8988T (cell line): Measurements from ENCODE around the gene RBPJL.

Experiments used
- DNase-seq: peaks from one replicate; pipeline ENCODE4 v3.0.0; 2011

RBPJL gene, protein sequence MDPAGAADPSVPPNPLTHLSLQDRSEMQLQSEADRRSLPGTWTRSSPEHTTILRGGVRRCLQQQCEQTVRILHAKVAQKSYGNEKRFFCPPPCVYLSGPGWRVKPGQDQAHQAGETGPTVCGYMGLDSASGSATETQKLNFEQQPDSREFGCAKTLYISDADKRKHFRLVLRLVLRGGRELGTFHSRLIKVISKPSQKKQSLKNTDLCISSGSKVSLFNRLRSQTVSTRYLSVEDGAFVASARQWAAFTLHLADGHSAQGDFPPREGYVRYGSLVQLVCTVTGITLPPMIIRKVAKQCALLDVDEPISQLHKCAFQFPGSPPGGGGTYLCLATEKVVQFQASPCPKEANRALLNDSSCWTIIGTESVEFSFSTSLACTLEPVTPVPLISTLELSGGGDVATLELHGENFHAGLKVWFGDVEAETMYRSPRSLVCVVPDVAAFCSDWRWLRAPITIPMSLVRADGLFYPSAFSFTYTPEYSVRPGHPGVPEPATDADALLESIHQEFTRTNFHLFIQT

DNA sequence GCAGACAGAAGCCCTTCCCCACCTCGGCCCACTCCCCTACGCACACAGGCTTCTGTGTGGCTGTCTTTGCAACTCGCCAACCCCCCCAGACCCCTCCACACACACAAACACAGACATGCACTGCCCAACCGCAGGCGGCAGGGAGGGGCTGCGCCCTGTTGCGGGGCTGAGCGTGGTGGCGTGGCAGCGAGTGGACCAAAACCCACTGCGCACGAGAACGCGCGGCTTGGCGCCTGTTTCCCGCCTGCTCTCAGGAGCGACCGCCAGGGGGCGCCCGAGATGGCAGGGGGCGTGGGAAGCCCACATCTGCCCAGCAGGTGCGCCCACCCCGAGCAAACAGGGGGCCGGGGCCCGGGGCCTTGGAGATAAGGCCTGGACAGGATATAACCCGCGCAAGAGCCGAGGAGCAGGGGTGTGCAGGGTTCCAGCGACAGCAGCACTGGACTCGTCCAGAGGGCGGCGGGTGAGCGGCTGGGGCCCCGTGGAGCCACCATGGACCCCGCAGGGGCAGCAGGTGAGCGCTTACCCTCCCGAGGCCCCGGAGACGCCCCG is at the start of gene RBPJL:
Gene RBPJL, plus strand, starts transcription at position 410 of the 552 bp plus-strand sequence. Its CDS starts 83 bp downstream, at position 493.
- DNase-seq = peak; percentile 50

DNA sequence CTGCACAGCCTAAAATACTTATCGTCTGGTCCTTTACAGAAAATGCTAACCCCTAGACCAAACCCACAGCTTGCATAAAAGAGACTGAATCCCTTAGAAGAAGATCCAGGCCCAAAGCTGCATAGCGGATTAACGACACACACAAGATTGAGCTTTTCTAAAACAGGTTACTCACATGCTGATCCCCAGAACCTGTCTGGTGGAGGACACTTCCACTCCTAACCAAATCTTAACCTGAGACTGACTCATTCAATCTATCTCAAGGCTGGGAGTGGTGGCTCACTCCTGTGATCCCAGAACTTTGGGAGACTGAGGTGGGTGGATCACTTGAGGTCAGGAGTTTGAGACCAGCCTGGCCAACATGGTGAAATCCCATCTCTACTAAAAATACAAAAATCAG is 49.5 kb upstream of the RBPJL start:
- no peak for DNase-seq

DNA sequence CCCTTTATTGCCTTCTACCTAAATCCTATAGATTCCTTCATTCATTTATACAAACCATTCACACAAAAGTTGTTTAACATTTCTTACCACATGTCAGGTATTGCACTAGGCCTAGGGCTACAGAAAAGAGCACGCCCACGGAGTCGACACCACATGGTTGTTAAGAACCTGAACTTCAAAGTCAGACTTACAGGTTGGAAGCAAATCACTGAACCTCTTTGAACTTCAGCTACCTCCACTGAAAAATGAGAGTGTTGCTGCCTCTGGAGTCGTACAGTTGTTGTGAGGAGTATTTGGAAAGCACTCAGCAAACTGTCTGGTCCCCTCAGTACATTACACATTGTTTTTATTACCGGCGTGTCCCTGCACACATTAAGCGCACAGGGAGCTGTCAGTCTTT is 48.9 kb upstream of the RBPJL start:
- no peak for DNase-seq

DNA sequence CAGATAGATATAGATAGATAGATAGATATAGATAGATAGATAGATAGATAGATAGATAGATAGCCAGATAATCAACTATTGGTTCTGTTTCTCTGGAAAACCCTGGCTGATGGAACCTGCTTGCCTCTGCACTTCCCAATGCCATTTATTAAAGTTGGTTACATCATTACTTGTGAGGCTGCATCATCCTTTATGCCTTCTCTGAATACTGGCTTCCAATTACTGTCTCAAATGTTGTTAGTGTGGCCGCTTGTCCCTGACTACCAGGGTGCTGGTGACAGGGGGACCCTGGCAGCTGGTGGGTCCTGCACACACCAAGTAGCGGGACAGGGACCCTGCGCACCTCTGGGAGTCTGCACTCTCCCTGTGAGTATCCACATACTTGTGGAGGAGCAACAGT is 48.4 kb upstream of the RBPJL start:
- no peak for DNase-seq

DNA sequence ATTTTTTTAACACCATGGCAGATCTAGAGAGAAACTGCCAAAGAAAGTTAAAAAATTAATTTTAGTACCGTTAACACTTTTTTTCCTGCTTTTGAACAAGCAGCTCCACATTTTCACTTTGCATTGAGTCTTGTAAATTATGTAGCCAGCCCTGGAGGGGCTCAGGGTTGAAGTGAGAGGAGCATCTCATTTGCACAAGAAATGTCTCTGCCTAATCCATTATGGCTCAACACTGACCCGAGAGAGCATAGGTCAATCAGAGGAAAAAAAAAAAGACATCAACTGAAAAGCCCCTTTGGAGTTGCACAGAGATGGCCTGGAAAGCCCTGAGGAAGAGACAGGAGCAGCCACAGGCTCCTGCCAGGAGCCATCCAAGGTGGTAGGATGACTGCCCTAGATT is 48.0 kb upstream of the RBPJL start:
- DNase-seq = no peak

DNA sequence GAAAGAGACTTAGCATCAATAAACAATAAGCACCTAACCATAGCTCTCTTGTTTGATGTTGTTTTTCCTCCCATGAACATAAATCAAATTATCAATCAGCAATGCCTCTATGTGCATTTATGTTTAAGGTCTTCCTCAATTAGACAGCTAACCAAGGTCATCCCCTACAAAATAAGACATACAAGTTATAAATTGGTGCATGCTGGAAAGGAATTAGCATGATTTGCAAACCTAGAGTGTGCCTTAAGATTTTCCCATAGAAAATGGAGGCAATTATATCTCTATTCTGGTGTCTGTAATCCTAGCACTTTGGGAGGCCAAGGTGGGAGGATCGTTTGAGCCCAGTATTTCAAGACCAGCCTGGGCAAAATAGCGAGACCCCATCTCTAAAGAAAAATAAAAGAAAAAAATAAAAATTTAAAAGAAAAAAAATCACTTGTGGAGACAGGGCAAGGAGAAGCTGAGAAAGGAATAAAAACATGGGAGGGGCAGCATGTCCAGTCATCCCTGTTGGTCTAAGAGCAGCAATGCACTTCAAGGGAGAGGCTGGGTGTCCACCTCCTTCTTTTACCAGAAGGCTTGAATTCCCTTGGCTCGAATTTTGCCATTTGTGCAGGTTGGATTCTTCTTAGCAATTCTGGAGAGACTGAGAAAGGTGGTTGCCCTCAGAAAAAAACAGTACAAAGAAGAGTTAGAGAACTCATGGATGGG is 42.9 kb upstream of the RBPJL start:
- no peak for DNase-seq

DNA sequence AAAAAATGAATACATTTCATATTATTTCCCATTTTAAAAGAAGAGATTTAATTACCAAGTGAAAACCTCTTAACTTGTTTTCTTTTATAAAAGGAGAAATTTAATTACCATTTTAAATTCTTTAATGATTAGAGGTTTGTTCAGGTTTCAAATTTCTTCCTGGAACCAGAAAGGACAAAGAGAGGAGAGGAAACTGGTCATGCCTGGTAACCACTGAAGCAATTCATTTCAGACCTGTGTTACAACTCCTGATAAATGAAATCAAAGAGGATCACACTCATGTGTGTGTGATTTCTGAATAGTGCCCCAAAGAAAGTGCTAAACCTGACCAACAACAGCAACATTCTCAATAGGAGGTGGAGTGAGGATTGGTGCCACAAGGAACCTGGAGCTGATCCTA is 39.7 kb upstream of the RBPJL start:
- DNase-seq = no peak

DNA sequence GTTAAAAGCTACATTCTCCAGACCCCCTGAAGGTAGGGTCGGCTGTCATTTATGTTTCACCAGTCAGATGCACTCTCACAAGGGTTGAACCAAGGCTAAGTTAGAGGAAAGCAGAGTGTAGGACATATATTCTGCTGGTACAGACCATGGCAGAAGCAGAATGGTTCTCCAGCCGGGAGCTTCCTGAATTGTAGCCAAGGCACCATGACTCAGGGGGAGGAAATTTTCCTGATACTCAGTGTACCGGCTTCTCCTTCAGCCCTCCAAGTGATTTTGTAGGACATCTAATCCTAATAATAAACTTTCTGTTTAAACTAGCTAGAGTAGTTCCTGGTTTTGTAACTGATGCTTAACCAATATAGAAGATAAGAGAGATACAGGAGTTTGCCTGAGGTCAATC is 38.1 kb upstream of the RBPJL start:
- DNase-seq = no peak

DNA sequence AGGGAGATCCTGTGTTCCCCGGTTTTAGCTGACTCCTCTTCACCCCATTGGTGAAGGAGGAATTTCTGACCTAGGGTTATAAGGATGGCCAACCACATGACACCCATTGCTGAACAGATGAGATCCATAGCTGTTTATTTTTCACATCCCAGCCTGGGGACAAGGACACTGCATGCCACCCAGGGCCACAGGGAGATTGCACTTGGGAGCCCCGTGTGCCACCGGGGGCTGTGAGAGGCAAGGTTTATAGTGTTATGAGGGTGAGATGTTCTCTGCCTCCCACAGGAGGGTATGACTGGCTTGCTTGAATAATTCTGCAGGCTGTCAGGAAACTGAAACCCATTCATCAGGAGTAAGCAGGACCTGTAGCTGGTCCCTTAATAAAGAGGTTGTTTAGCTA is 37.6 kb upstream of the RBPJL start:
- no peak for DNase-seq

DNA sequence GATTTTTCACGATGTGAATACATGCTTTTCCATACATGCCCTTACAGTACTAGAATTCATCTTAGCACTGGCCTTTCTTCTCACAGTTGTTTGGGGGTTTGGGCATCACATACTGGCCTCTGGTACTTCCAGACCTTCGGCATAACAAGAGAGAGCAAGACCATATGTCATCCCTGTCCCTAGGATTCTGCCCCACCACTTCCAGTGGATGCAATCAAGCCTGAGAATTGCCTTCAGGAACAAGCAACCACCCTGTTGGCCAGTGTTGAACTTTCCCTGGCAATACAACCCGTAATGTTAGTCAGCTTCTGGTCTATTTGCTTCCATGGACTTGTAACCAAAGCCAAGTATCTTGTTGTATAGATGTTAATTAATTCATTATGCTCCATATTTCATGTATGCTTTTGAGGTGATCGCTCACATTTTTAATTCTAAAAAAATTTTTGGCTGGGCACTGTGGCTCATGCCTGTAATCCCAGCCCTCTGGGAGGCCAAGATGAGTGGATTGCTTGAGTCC is 36.8 kb upstream of the RBPJL start:
- no peak for DNase-seq

DNA sequence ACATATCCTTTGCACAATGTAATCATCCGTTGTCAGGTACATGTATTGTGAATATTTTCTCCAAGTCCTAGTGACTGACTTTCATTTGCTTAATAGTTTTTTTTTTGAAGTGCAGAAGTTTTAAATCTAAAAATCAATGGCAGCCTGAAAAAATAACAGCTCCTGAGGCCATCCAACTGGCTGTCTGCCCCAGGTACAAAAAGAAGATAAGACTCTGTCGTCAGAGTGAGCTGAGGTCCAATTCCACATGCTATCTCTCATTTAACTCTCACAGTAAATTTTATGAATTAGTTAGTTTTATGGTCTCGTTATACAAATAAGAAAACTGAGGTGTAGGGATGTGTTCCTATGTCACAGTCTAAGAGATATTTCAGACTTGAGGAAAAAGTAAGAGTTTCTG is 31.3 kb upstream of the RBPJL start:
- DNase-seq = no peak

DNA sequence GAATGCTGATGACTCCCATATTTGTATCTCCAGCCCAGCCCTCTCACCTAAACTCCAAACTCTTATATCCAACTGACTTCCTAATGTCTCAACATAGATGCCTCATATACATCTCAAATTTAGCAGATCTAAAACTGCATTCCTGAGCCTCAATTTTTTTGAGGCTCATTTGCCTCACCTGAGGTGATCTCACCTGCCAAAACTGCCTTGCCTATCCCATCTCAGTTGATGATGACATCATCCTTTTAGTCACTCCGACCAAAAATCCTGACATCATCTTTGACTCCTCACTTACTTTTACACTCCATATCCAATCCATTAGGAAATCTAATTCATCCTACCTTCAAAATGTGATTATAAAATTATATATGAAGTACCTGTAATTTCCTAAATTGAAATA is 26.6 kb upstream of the RBPJL start:
- DNase-seq = no peak

DNA sequence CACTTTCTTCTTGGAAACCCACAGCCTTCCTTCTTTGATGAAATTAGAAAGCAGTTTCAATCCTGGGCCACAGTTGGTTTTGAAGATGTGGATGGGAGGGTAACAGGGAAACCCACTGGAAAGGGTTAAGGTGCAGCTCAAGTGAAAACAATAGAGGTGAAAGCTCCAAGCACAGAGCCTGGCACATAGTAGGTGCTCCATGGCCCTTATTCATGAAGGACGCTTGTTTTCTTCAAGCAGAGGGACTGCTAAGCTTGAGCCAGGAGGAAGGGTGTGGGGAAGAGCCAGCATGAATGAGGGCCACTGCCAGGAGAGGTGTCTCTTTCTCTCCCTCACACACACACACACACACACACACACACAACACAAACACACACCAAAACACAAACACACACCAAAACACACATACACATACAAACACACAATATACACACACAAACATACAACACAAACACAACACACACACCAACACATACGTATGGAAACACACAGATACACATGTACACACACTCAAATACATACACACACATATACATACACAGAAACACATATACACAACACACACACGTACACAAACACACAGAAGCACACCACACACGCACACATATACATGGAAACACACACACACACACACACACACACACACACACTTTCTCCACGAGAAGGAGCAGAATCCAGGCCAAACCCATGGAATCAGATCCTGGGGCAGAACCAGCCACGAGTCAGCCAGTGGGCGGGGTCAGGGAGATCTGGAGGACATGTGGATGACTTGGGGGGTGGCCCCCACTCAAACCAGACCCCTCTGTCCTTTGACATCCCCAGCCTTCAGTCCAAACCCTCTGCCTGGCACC is 23.7 kb upstream of the RBPJL start:
- no peak for DNase-seq

DNA sequence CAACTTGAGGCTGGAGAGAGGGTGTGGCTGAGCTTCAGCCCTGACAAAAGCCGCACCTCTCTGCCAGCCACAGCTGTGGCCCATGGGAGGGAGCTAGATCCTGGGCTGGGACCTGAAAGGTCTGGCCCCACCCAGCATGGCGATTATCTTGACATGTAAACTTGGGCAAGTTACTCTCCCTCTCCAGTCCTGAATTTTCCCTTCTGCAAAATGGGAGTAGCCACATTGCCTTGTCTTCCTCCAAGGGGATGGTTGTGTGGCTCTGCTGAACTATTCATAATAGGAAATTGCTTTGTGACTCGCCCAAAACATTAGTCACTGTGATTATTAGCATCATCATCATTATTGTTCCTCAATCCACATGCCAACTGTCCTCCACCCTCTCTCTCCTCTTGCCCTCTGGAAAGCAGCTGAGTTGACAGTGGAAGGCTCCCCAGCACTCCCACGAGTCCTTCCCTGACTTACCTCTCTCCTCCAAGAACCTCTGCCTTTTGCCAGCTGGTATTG is 23.0 kb upstream of the RBPJL start:
- DNase-seq = no peak

DNA sequence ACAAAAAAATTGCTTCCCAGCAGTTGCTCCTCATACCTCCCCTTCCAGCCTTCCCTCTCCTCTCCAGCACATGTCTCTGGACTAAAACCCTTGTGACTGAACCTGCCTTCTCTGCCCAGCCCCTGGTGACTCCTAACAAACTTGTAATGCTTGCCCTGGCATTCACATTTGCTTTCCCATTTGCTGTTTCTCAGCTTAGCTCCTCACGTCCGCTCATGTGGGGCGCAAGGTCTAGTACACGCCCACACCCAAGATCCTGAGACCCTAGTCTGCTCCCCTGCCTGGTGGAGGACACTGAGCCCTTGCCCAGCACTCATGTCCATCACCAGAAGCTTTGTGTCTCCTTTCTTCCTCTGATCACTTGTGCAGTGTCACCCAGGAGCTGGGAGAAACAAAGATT is 18.3 kb upstream of the RBPJL start:
- no peak for DNase-seq

DNA sequence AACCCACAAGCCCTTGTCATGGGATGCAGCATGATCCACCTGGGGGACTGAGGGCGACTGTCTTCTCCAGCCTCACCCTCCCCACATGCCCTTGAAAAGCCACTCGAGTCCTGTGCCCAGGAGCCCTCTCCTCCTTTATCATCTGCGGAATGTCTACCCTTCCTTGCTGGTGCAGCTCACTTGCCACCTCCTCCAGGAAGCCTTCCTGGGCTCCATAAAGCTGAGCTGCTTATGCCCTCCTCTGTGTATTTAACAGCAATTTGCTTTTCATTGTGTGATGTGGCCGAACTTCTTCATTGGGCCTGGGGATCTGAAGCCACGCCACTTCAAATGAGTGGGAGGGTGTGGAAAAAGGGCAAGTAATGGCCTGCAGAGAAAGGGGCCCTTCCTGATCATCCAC is 17.8 kb upstream of the RBPJL start:
- no peak for DNase-seq

DNA sequence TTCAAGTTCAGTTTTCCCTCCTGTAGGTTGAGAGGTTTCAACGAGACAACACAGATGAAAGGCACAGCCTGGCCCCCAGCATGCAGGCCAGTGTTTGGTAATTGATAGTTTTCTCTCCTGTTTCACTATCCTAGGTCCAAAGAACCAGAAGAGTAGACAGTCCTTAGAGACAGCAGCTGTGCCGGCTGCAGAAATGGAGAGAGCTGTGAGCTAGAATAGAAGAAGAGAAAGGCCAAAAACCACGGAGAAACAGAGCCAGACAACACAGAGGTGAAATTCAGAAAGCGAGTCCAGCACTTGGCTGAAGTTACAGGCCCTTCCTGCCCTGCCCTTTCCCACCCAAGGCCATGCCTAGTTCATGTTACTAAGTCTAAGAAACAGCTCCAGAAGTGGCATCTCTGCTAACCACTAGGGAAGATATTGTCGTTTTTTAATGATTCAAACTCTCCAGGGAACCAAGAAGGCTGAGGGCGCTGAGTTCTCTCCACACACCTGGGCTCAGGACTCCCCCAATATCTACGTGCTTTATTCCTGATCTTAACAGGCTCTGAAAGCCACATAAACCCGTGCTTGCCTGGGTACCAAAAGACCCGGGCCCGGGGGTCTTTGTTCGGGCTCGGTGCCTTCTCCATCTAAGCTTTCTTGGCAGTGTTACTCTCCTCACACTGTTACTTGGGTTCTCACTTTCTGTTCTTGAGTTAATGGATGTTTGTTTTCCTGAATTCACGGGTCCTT is 16.5 kb upstream of the RBPJL start:
- DNase-seq = no peak

DNA sequence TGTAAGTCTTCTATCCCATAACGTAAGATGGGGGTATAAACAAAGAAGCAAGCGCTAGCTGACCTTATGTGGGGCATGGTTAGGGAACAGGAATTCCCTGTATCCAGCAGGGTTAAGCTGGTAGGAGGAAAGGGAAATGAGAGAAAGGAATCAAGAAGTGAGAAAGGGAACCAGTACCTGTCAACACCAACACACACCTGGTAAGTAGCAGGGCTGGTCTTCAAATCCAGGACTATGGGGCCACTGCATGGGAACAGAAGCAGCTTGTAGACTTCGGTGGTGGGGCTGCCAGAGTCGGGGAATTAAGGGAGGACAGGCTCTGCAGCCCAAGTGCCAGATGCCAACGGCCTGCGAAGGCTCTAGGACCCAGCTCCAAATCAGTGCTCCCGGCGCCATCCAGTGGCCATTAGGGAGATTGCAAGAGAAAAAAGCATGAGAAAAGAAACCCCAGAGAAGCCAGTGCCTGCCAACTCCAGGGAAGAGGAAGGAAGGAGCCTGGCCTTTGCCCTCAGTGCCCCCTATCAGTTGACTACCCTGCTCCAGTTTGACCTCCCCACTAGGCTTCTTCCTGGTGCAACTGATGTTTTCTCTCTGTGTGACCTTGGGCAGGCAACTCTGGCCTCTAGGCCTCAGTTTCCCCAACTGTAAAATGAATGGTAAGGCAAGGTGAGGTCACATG is 15.8 kb upstream of the RBPJL start:
- peak; percentile 82 for DNase-seq

DNA sequence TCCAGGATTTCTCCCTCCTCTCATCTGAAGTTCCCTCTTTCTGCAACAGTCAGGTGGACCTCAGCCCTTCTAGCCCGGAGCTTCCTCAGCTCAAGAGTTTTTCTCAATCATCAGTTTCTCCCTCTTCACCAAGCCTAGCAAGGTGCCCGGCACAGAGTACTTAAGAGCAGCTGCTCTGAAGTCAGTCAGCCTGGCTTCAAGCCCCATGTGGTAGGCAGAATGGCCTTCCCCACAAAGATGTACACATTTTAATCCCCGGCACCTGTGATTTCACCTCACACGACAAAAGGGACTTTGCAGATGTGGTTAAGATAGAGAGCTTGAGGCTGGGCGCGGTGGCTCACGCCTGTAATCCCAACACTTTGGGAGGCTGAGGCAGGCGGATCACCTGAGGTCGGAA is 15.1 kb upstream of the RBPJL start:
- DNase-seq = no peak

DNA sequence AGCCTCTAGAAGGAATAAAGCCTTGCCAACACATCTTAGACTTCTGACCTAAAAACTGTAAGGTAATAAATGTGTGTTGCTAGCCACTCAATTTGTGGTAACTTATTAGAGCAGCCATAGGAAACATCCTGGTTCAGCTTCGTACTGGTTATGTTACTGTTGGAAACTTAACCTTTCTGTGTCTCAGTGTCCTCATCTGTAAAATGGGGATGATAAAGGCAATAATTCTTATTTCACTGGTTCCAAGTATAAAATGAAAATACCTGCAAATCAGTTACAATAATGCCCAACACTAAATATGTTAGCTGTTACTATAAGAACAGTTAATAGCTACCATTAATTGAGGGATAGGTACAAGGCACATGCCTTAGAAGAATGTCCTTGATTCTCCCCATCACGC is 14.3 kb upstream of the RBPJL start:
- no peak for DNase-seq
